DOHH2 (cell line): ENCODE measurements around the gene RPS6KL1.

Experiments used
- EZH2phosphoT487 ChIP-seq: fragments of 200-600 bp; sonication (generic); IDR thresholded peaks from 2 replicates; pipeline ENCODE4 v1.6.1; 2017; ENCODE audit warnings: borderline replicate concordance, mild to moderate bottlenecking, antibody characterized with exemption, low read length, moderate library complexity, mixed read lengths
- TF ChIP-seq, protein P1 (sequence below): fragments of 200-600 bp; sonication (generic); IDR thresholded peaks from one replicate; pipeline ENCODE4 v1.5.1; 2014; ENCODE audit warnings: antibody characterized with exemption, mild to moderate bottlenecking, low read depth, low read length; ENCODE audit not compliant: poor library complexity, severe bottlenecking

DNA sequence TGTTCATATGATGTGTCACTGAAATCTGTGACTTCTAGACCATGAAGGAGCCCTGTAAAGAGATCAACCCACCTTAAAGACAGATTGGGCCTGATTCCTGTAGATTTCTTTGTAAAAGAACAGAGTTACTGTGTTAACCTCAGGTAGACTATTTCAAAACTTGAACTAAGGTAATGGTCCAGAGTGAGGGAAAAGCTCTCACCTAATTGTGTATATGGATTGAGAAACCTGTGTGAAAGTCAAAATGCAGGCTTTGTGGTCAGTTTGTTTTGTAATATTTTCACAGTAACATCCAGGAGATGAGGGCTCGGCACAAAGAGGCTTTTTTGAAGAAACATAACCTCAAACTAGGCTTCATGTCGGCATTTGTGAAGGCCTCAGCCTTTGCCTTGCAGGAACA, 25.0 kb downstream of the RPS6KL1 start:
- TF ChIP-seq, protein P1, sequence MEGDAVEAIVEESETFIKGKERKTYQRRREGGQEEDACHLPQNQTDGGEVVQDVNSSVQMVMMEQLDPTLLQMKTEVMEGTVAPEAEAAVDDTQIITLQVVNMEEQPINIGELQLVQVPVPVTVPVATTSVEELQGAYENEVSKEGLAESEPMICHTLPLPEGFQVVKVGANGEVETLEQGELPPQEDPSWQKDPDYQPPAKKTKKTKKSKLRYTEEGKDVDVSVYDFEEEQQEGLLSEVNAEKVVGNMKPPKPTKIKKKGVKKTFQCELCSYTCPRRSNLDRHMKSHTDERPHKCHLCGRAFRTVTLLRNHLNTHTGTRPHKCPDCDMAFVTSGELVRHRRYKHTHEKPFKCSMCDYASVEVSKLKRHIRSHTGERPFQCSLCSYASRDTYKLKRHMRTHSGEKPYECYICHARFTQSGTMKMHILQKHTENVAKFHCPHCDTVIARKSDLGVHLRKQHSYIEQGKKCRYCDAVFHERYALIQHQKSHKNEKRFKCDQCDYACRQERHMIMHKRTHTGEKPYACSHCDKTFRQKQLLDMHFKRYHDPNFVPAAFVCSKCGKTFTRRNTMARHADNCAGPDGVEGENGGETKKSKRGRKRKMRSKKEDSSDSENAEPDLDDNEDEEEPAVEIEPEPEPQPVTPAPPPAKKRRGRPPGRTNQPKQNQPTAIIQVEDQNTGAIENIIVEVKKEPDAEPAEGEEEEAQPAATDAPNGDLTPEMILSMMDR = no peak
- TF ChIP-seq EZH2phosphoT487 = no peak
